Natural killer cell (primary cell): ENCODE measurements around the gene RENBP. TPM values are rescaled to one million over a fixed set of nuclear protein-coding genes. Genes with fewer than 3 reads are reported as not detected.

Experiments used
- ATAC-seq, 3 donors: fragments of 150-1000 bp in 2 of 3; fragments of 200-7000 bp in 1 of 3; cut with Tn5 transposase; 1 replicate in 1 of 3; 2 replicates in 2 of 3; pipeline ENCODE4 v1.10.0; 2021; ENCODE audit warnings: mild to moderate bottlenecking in 2 of 3, moderate library complexity in 2 of 3
- DNase-seq, 2 donors: peaks; one replicate each; pipeline versions ENCODE4 v3.0.0 to v3.0.0-alpha.2; 2013 to 2021; ENCODE audit warnings: mixed read lengths in 1 of 2
- H3K27ac ChIP-seq: one replicate; pipeline ENCODE4 v1.5.1; 2013; ENCODE audit warnings: mild to moderate bottlenecking, low read length
- H3K27me3 ChIP-seq: one replicate; pipeline ENCODE4 v1.6.1; 2013; ENCODE audit warnings: low read length; ENCODE audit not compliant: control insufficient read depth, insufficient read depth
- H3K36me3 ChIP-seq: one replicate; pipeline ENCODE4 v1.6.1; 2013; ENCODE audit warnings: low read length; ENCODE audit not compliant: control insufficient read depth, insufficient read depth
- H3K4me1 ChIP-seq: one replicate; pipeline ENCODE4 v1.6.1; 2013; ENCODE audit warnings: low read length; ENCODE audit not compliant: control insufficient read depth, insufficient read depth
- H3K4me3 ChIP-seq: one replicate; pipeline ENCODE4 v1.5.1; 2013; ENCODE audit warnings: low read length
- H3K9me3 ChIP-seq: one replicate; pipeline ENCODE4 v1.6.1; 2013; ENCODE audit warnings: low read length; ENCODE audit not compliant: control insufficient read depth, insufficient read depth
- H3K27ac Mint-ChIP-seq, 2 donors: one replicate each; pipeline ENCODE4 v1.8.0; 2022; ENCODE audit warnings: mild to moderate bottlenecking in 2 of 2, mixed read lengths in 2 of 2, moderate library complexity in 1 of 2
- H3K27me3 Mint-ChIP-seq, 2 donors: one replicate each; pipeline ENCODE4 v1.8.0; 2022; ENCODE audit warnings: low read depth in 2 of 2, mixed read lengths in 2 of 2
- H3K36me3 Mint-ChIP-seq: one replicate; pipeline ENCODE4 v1.8.0; 2022; ENCODE audit warnings: mixed read lengths
- H3K4me1 Mint-ChIP-seq, 2 donors: one replicate each; pipeline ENCODE4 v1.8.0; 2022; ENCODE audit warnings: mixed read lengths in 2 of 2
- H3K4me3 Mint-ChIP-seq: one replicate; pipeline ENCODE4 v1.8.0; 2022; ENCODE audit warnings: mild to moderate bottlenecking, moderate library complexity, mixed read lengths
- H3K9me3 Mint-ChIP-seq, 2 donors: one replicate each; pipeline ENCODE4 v1.8.0; 2022; ENCODE audit warnings: mixed read lengths in 2 of 2
- CTCF ChIP-seq: fragments of 200-600 bp; IDR thresholded peaks from one replicate; pipeline ENCODE4 v1.8.0; 2022; ENCODE audit warnings: antibody characterized with exemption
- WGBS: methylation state at CpG from one replicate; pipeline ENCODE4 v1.1.7; 2013; ENCODE audit warnings: missing lambda C conversion rate; ENCODE audit not compliant: insufficient coverage; 5-methylcytosine and 5-hydroxymethylcytosine counted together
- intact Hi-C: fragments of 100-400 bp; cut with micrococcal nuclease; formaldehyde crosslinking; loops from one replicate; pipeline ENCODE4 v1.14.2; 2022
- total RNA-seq, 4 donors: library from RNA; stranded (reverse); fragments of 120-200 nt in 1 of 4; gene quantifications; one replicate each; pipeline versions ENCODE4 v1.2.3 to v1.2.4, GENCODE V29; 2013 to 2022

The RENBP gene
- total RNA-seq, 3 donors from 2014 or later (not counting 1 experiment from before 2014, with no cell fraction given), result 14.3 to 17.1 (median 15.2) TPM

- Histone ChIP-seq H3K27me3 (peaks cover 19% of the 10 kb centered on the region), H3K27ac (no peak within 1 kb of the TSS), H3K9me3 (no peaks in the 10 kb centered on the region), H3K4me3 (no peak within 1 kb of the TSS), H3K4me1 (peaks cover 15% of the 10 kb centered on the region), H3K36me3 (no peaks in the 10 kb centered on the region)
- WGBS, result 5% methylated on average over 63 of the region's 94 CpGs
- peak within 1 kb of the TSS; percentile 35 for H3K4me3 Mint-ChIP-seq
- peaks cover 18 to 29% of the 10 kb centered on the region in 2 donors for H3K27me3 Mint-ChIP-seq
- H3K36me3 Mint-ChIP-seq, result no peaks in the 10 kb centered on the region
- intact Hi-C loops, result no loop called here
- DNase-seq (peak in 1 of 2 donors; percentile 47), ATAC-seq (peak in 2 of 3 donors; percentile 44 to 47)
- no peaks in the 10 kb centered on the region for H3K9me3 Mint-ChIP-seq
- no peak within 1 kb of the TSS for H3K27ac Mint-ChIP-seq
- no peak for TF ChIP-seq CTCF
- no peaks in the 10 kb centered on the region for H3K4me1 Mint-ChIP-seq
Measured at GRCh38 chrX:153885968-153886903, 58.2 kb downstream of the RENBP start, which contains the start of gene L1CAM. Gene L1CAM (minus strand): TSS chrX:153886173. CDS start chrX:153875836, 10,337 bp downstream.

Other genes starting within 250 kb of the RENBP start
- 100 to 1,000 TPM; 109 to 131 (median 119) TPM for gene BCAP31, start 220.3 kb downstream of the RENBP start, total RNA-seq
- 10 to 100 TPM; 12.2 to 13.9 (median 13.8) TPM for gene ABCD1, start 219.8 kb downstream of the RENBP start, total RNA-seq
- gene PLXNB3, start 180.4 kb downstream of the RENBP start, total RNA-seq, result 1 to 10 TPM in 2 of 3 donors, not detected in 1; 1.2 to 1.3 TPM
- gene SRPK3, start 163.6 kb downstream of the RENBP start, total RNA-seq, result not detected
- gene IDH3G, start 150.3 kb downstream of the RENBP start, total RNA-seq, result 10 to 100 TPM; 70.1 to 76.5 (median 71.1) TPM
- 100 to 1,000 TPM; 160 to 280 (median 189) TPM for gene SSR4, start 150.0 kb downstream of the RENBP start, total RNA-seq
- gene PDZD4, start 114.1 kb downstream of the RENBP start, total RNA-seq, result 100 to 1,000 TPM; 101 to 177 (median 157) TPM
- under 1 TPM in 2 of 3 donors, not detected in 1; 0.23 to 0.98 TPM for gene L1CAM, start 58.5 kb downstream of the RENBP start, total RNA-seq
- gene AVPR2, start 40.0 kb downstream of the RENBP start, total RNA-seq, result not detected
- gene ARHGAP4, start 18.4 kb downstream of the RENBP start, total RNA-seq, result 100 to 1,000 TPM; 352 to 398 (median 384) TPM
- 10 to 100 TPM; 63.4 to 82.3 (median 73.1) TPM for gene NAA10, start 9.6 kb downstream of the RENBP start, total RNA-seq
- 10 to 100 TPM; 65.2 to 76.7 (median 67.5) TPM for gene HCFC1, start 27.2 kb upstream of the RENBP start, total RNA-seq
- gene TMEM187, start 28.1 kb upstream of the RENBP start, total RNA-seq, result 1 to 10 TPM; 1.2 to 4.3 (median 1.4) TPM
- gene IRAK1, start 75.3 kb upstream of the RENBP start, total RNA-seq, result 100 to 1,000 TPM in 2 of 3 donors, 10 to 100 TPM in 1; 87.5 to 114 (median 107) TPM
- 100 to 1,000 TPM; 177 to 198 (median 182) TPM for gene MECP2, start 153.1 kb upstream of the RENBP start, total RNA-seq
- not detected for gene OPN1LW, start 199.6 kb upstream of the RENBP start, total RNA-seq
- not detected for gene OPN1MW, start 238.0 kb upstream of the RENBP start, total RNA-seq